WTC11 (cell line): Measurements from ENCODE around the gene AJAP1. TPM values are rescaled to one million over a fixed set of nuclear protein-coding genes. Genes with fewer than 3 reads are reported as not detected.

Source experiments
- ATAC-seq: fragments of 200-7000 bp; cut with Tn5 transposase; 2 replicates; pipeline ENCODE4 v1.10.0; 2021; ENCODE audit warnings: mild to moderate bottlenecking, moderate library complexity
- CTCF ChIA-PET: fragments of 300-600 bp; sonication (Branson Sonifier 250); formaldehyde crosslinking; loops from one replicate; lab custom pipeline; 2021; ENCODE audit warnings: antibody characterized with exemption; lab: Charles Lee
- POLR2A ChIA-PET: fragments of 350-600 bp; sonication (Branson Sonifier 250); formaldehyde crosslinking; loops from one replicate; lab custom pipeline; 2021; ENCODE audit warnings: antibody characterized with exemption; lab: Charles Lee
- DNase-seq: peaks from one replicate; pipeline ENCODE4 v3.0.0; 2021; ENCODE audit warnings: low spot score
- H3K27ac Mint-ChIP-seq: 2 replicates; pipeline ENCODE4 v1.8.0; 2021; ENCODE audit warnings: mixed read lengths
- H3K27me3 Mint-ChIP-seq: 2 replicates; pipeline ENCODE4 v1.8.0; 2021; ENCODE audit warnings: low read depth, mild to moderate bottlenecking, moderate library complexity, mixed read lengths
- H3K36me3 Mint-ChIP-seq: 2 replicates; pipeline ENCODE4 v1.8.0; 2021; ENCODE audit warnings: mixed read lengths
- H3K4me1 Mint-ChIP-seq: 2 replicates; pipeline ENCODE4 v1.8.0; 2022; ENCODE audit warnings: mixed read lengths
- H3K4me3 Mint-ChIP-seq: 2 replicates; pipeline ENCODE4 v1.8.0; 2021; ENCODE audit warnings: mild to moderate bottlenecking, moderate library complexity, mixed read lengths
- H3K9me3 Mint-ChIP-seq: 2 replicates; pipeline ENCODE4 v1.8.0; 2021; ENCODE audit warnings: mixed read lengths
- ATF2 ChIP-seq: sonication (generic); formaldehyde crosslinking; IDR thresholded peaks from 2 replicates; pipeline ENCODE4 v1.8.1; 2022; ENCODE audit warnings: low read depth, missing genetic modification reagents, borderline replicate concordance
- CREB1 ChIP-seq: sonication (generic); formaldehyde crosslinking; IDR thresholded peaks from 2 replicates; pipeline ENCODE4 v1.8.0; 2023; ENCODE audit warnings: mild to moderate bottlenecking, missing genetic modification reagents
- CTCF ChIP-seq: fragments of 200-600 bp; IDR thresholded peaks from 2 replicates; pipeline ENCODE4 v1.8.0; 2022; ENCODE audit warnings: antibody characterized with exemption
- E2F4 ChIP-seq: sonication (generic); formaldehyde crosslinking; IDR thresholded peaks from 2 replicates; pipeline ENCODE4 v1.8.1; 2022; ENCODE audit warnings: low read depth, mild to moderate bottlenecking, moderate library complexity, missing genetic modification reagents, borderline replicate concordance
- ETV6 ChIP-seq: sonication (generic); formaldehyde crosslinking; IDR thresholded peaks from 2 replicates; pipeline ENCODE4 v1.8.1; 2022; ENCODE audit warnings: mild to moderate bottlenecking, missing genetic modification reagents
- GRHL2 ChIP-seq: fragments of 250-450 bp; sonication (Bioruptor Pico); IDR thresholded peaks from 2 replicates; pipeline ENCODE4 v1.8.0; 2022; ENCODE audit warnings: mild to moderate bottlenecking, moderate library complexity; ENCODE audit not compliant: insufficient replicate concordance, severe bottlenecking
- IRF2 ChIP-seq: sonication (generic); formaldehyde crosslinking; IDR thresholded peaks from 2 replicates; pipeline ENCODE4 v1.8.0; 2022; ENCODE audit warnings: low read depth, missing genetic modification reagents, borderline replicate concordance
- MAX ChIP-seq: sonication (generic); formaldehyde crosslinking; IDR thresholded peaks from 2 replicates; pipeline ENCODE4 v1.8.0; 2022; ENCODE audit warnings: mild to moderate bottlenecking, missing genetic modification reagents
- NFE2L1 ChIP-seq: sonication (generic); formaldehyde crosslinking; IDR thresholded peaks from 2 replicates; pipeline ENCODE4 v1.8.1; 2023; ENCODE audit warnings: missing genetic modification reagents
- SMAD4 ChIP-seq: sonication (generic); formaldehyde crosslinking; IDR thresholded peaks from 2 replicates; pipeline ENCODE4 v1.8.0; 2022; ENCODE audit warnings: mild to moderate bottlenecking, missing genetic modification reagents
- SOX15 ChIP-seq: fragments of 250-450 bp; sonication (Bioruptor Pico); IDR thresholded peaks from 2 replicates; pipeline ENCODE4 v1.9.0; 2021; ENCODE audit warnings: mild to moderate bottlenecking
- TEAD1 ChIP-seq: sonication (generic); formaldehyde crosslinking; IDR thresholded peaks from 2 replicates; pipeline ENCODE4 v1.8.0; 2022; ENCODE audit warnings: mild to moderate bottlenecking, missing genetic modification reagents
- TEAD4 ChIP-seq: sonication (generic); formaldehyde crosslinking; IDR thresholded peaks from 2 replicates; pipeline ENCODE4 v1.8.0; 2022; ENCODE audit warnings: mild to moderate bottlenecking, missing genetic modification reagents
- ZNF219 ChIP-seq: sonication (generic); formaldehyde crosslinking; IDR thresholded peaks from 2 replicates; pipeline ENCODE4 v1.8.0; 2023; ENCODE audit warnings: missing genetic modification reagents, mild to moderate bottlenecking, borderline replicate concordance
- ZNF423 ChIP-seq: fragments of 250-450 bp; sonication (Bioruptor Pico); IDR thresholded peaks from 2 replicates; pipeline ENCODE4 v2.1.2; 2022; ENCODE audit warnings: mild to moderate bottlenecking, moderate library complexity
- ZNF532 ChIP-seq: fragments of 250-450 bp; sonication (Bioruptor Pico); IDR thresholded peaks from 2 replicates; pipeline ENCODE4 v1.9.0; 2021; ENCODE audit warnings: mild to moderate bottlenecking, borderline replicate concordance
- total RNA-seq: library from RNA; stranded (reverse); gene quantifications from 3 replicates; pipeline ENCODE4 v1.2.3, GENCODE V29; 2021
- TF ChIP-seq, protein P1 (sequence below): sonication (generic); formaldehyde crosslinking; IDR thresholded peaks from 2 replicates; pipeline ENCODE4 v1.8.1; 2023; ENCODE audit warnings: mild to moderate bottlenecking, missing genetic modification reagents, moderate library complexity
- TF ChIP-seq, protein P2 (sequence below): fragments of 250-450 bp; sonication (Bioruptor Pico); IDR thresholded peaks from 2 replicates; pipeline ENCODE4 v1.9.0; 2021; ENCODE audit warnings: moderate library complexity, mild to moderate bottlenecking, inconsistent platforms, borderline replicate concordance

AJAP1 gene
- total RNA-seq, 1 experiment from 2014 or later: 2.1 TPM

GRCh38 chr1:4613606-4614370, 40.6 kb upstream of the AJAP1 start:
- Mint-ChIP-seq H3K36me3 (peaks cover 69% of the 10 kb centered on the region), H3K27ac (no peak overlapping the region), H3K9me3 (peaks cover 72% of the 10 kb centered on the region), H3K27me3 (peaks cover 32% of the 10 kb centered on the region)
- no peak for ATAC-seq
- DNase-seq: no peak
- CTCF ChIA-PET: no interaction called here
- no peak for TF ChIP-seq E2F4 (CRISPR knock-in tag)
- TF ChIP-seq ZNF423: no peak
- TF ChIP-seq, all 79 proteins: peak for 0
- Mint-ChIP-seq H3K4me1 (no peaks in the 10 kb centered on the region), H3K4me3 (no peak overlapping the region)
- POLR2A ChIA-PET: no interaction called here

DNA sequence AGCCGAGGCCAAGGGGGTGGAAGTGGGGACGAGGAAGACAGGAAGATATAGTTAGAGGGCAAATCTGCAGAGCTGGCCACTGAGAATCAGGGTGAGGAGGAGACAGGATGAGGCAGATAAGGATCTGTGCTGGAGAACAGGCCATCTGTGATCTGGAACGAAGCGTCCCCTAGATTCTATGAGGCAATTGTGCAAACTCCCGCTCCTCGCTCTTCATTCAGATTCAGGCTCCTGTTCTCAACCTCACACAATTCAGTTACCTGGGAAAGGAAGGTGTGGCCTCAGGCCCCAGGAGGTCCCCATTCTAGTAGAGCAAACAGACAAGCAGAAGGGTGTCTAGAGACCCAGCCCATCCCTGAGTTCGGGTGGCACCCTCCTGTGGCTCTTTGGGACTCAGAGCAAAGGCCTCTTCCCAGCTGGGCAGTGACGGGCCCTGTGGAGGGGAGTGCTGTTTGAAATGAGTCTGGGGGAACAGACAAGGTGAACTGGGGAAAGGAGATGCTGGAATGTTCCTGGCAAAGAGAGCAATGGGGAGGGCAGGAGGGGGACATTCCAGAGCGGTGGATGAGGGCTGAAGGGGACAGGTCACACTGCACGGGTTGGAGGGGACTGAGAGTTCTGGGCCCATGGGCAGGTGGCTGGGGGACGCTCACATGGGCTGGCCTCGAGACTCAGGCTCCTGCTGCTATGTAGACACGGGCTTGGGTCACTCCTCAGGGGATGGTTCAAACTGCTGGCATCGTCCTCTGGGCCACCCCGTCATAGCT, 39.9 kb upstream of the AJAP1 start:
- peaks cover 69% of the 10 kb centered on the region for H3K9me3 Mint-ChIP-seq
- no peak overlapping the region for H3K4me3 Mint-ChIP-seq
- DNase-seq (no peak), ATAC-seq (no peak)
- H3K27ac Mint-ChIP-seq: no peak overlapping the region
- H3K4me1 Mint-ChIP-seq: no peaks in the 10 kb centered on the region
- H3K36me3 Mint-ChIP-seq: peaks cover 64% of the 10 kb centered on the region
- TF ChIP-seq NFE2L1 (CRISPR knock-in tag) (no peak), ATF2 (CRISPR knock-in tag) (no peak), ETV6 (no peak), MAX (CRISPR knock-in tag) (no peak), ZNF532 (CRISPR knock-in tag) (no peak), TEAD4 (CRISPR knock-in tag) (no peak), TEAD1 (CRISPR knock-in tag) (no peak), CREB1 (no peak), GRHL2 (no peak), CTCF (no peak), IRF2 (CRISPR knock-in tag) (no peak), ZNF219 (CRISPR knock-in tag) (no peak), SOX15 (CRISPR knock-in tag) (no peak), SMAD4 (CRISPR knock-in tag) (no peak)
- TF ChIP-seq, protein P1, sequence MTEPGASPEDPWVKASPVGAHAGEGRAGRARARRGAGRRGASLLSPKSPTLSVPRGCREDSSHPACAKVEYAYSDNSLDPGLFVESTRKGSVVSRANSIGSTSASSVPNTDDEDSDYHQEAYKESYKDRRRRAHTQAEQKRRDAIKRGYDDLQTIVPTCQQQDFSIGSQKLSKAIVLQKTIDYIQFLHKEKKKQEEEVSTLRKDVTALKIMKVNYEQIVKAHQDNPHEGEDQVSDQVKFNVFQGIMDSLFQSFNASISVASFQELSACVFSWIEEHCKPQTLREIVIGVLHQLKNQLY (CRISPR knock-in tag): no peak
- TF ChIP-seq, protein P2, sequence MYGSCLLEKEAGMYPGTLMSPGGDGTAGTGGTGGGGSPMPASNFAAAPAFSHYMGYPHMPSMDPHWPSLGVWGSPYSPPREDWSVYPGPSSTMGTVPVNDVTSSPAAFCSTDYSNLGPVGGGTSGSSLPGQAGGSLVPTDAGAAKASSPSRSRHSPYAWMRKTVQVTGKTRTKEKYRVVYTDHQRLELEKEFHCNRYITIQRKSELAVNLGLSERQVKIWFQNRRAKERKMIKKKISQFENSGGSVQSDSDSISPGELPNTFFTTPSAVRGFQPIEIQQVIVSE: no peak
- ChIA-PET CTCF (no interaction called here), POLR2A (no interaction called here)
- H3K27me3 Mint-ChIP-seq: peaks cover 29% of the 10 kb centered on the region
